HG03159 (cell line): ENCODE results near the gene COLEC12.

Source experiments
- ATAC-seq: cut with Tn5 transposase; IDR thresholded peaks from one replicate; pipeline ENCODE4 v1.9.1; 2021; ENCODE audit warnings: mild to moderate bottlenecking, moderate library complexity; ENCODE audit not compliant: unreplicated experiment

The COLEC12 gene

GRCh38 chr18:448116-448790 lies 52.2 kb downstream of the COLEC12 start:
- no peak for ATAC-seq

- no peak for ATAC-seq
Measured at GRCh38 chr18:446941-447560, 53.5 kb downstream of the COLEC12 start.

- ATAC-seq: no peak
Measured at GRCh38 chr18:445055-445454, 55.4 kb downstream of the COLEC12 start.

- no peak for ATAC-seq
Measured at GRCh38 chr18:438571-438970, 61.9 kb downstream of the COLEC12 start.

- no peak for ATAC-seq
Measured at GRCh38 chr18:435940-436339, 64.6 kb downstream of the COLEC12 start.

GRCh38 chr18:434410-434809 lies 66.1 kb downstream of the COLEC12 start:
- no peak for ATAC-seq

- ATAC-seq: no peak
Measured at GRCh38 chr18:433960-434359, 66.5 kb downstream of the COLEC12 start.

- ATAC-seq: no peak
Measured at GRCh38 chr18:433298-433697, 67.2 kb downstream of the COLEC12 start.

- ATAC-seq: no peak
Measured at GRCh38 chr18:432791-433190, 67.7 kb downstream of the COLEC12 start.

GRCh38 chr18:429030-429429 lies 71.5 kb downstream of the COLEC12 start:
- no peak for ATAC-seq

- no peak for ATAC-seq
Measured at GRCh38 chr18:427005-427404, 73.5 kb downstream of the COLEC12 start.

GRCh38 chr18:425106-425745 lies 75.3 kb downstream of the COLEC12 start:
- ATAC-seq: no peak

GRCh38 chr18:424668-425067 lies 75.8 kb downstream of the COLEC12 start:
- ATAC-seq: no peak

- ATAC-seq: no peak
Measured at GRCh38 chr18:424071-424661, 76.3 kb downstream of the COLEC12 start.

GRCh38 chr18:422966-423365 lies 77.5 kb downstream of the COLEC12 start:
- ATAC-seq: no peak

- no peak for ATAC-seq
Measured at GRCh38 chr18:421247-422155, 79.0 kb downstream of the COLEC12 start.

GRCh38 chr18:420661-421246 lies 79.7 kb downstream of the COLEC12 start:
- no peak for ATAC-seq

GRCh38 chr18:419541-420175 lies 80.8 kb downstream of the COLEC12 start:
- ATAC-seq: no peak

- ATAC-seq: no peak
Measured at GRCh38 chr18:417495-417894, 83.0 kb downstream of the COLEC12 start.

GRCh38 chr18:416930-417329 lies 83.6 kb downstream of the COLEC12 start:
- no peak for ATAC-seq
